Measurements from ENCODE around the gene FYCO1.
A peak's percentile ranks its signal among the peaks of the same experiment; 100 is the strongest.

Gene FYCO1

GRCh38 chr3:45981346-45982074 lies 14.1 kb downstream of the FYCO1 start:
- no peak for DNase-seq

- no peak for DNase-seq
Observed at GRCh38 chr3:45980819-45981218, 14.8 kb downstream of the FYCO1 start.

GRCh38 chr3:45980229-45980813 lies 15.3 kb downstream of the FYCO1 start:
- no peak for DNase-seq

GRCh38 chr3:45979378-45979777 lies 16.2 kb downstream of the FYCO1 start:
- DNase-seq, result no peak

- DNase-seq, result no peak
Observed at GRCh38 chr3:45978006-45978761, 17.4 kb downstream of the FYCO1 start.

- no peak for DNase-seq
Observed at GRCh38 chr3:45976191-45977091, 19.2 kb downstream of the FYCO1 start.

- DNase-seq, result no peak
Observed at GRCh38 chr3:45975686-45976085, 19.9 kb downstream of the FYCO1 start.

GRCh38 chr3:45974686-45975085 lies 20.9 kb downstream of the FYCO1 start:
- no peak for DNase-seq

GRCh38 chr3:45972534-45973402 lies 22.9 kb downstream of the FYCO1 start:
- peak; percentile 93 for DNase-seq

- DNase-seq, result no peak
Observed at GRCh38 chr3:45969953-45970352, 25.7 kb downstream of the FYCO1 start.

GRCh38 chr3:45969116-45969515 lies 26.5 kb downstream of the FYCO1 start:
- no peak for DNase-seq

GRCh38 chr3:45968706-45969105 lies 26.9 kb downstream of the FYCO1 start:
- DNase-seq, result no peak

GRCh38 chr3:45968149-45968548 lies 27.5 kb downstream of the FYCO1 start:
- DNase-seq, result no peak

GRCh38 chr3:45967724-45968123 lies 27.9 kb downstream of the FYCO1 start:
- DNase-seq, result no peak

- DNase-seq, result no peak
Observed at GRCh38 chr3:45966950-45967640, 28.5 kb downstream of the FYCO1 start.

- DNase-seq, result no peak
Observed at GRCh38 chr3:45966371-45966791, 29.2 kb downstream of the FYCO1 start.

GRCh38 chr3:45965653-45966052 lies 30.0 kb downstream of the FYCO1 start:
- DNase-seq, result no peak

GRCh38 chr3:45965253-45965652 lies 30.4 kb downstream of the FYCO1 start:
- no peak for DNase-seq

GRCh38 chr3:45964139-45964538 lies 31.5 kb downstream of the FYCO1 start:
- DNase-seq, result no peak

GRCh38 chr3:45962033-45962432 lies 33.6 kb downstream of the FYCO1 start:
- no peak for DNase-seq

GRCh38 chr3:45960289-45960688 lies 35.3 kb downstream of the FYCO1 start:
- no peak for DNase-seq

Data from Kasumi-1 (cell line).